GM18907 (cell line): ENCODE results near the gene EIF4G3.
"Not testable (repeated sequence)": the region's sequence is repeated elsewhere in the genome, so short reads cannot be mapped to it uniquely, and the experiment has no call there.

Experiments
- ATAC-seq: cut with Tn5 transposase; IDR thresholded peaks from one replicate; pipeline ENCODE4 v1.9.1; 2021; ENCODE audit warnings: mild to moderate bottlenecking, moderate library complexity; ENCODE audit not compliant: unreplicated experiment

The EIF4G3 gene

GRCh38 chr1:21156019-21156418 lies 20.7 kb downstream of the EIF4G3 start:
- no peak for ATAC-seq

GRCh38 chr1:21154717-21155116 lies 22.0 kb downstream of the EIF4G3 start:
- no peak for ATAC-seq

GRCh38 chr1:21153388-21153787 lies 23.3 kb downstream of the EIF4G3 start:
- ATAC-seq, result no peak

GRCh38 chr1:21152423-21153100 lies 24.1 kb downstream of the EIF4G3 start:
- ATAC-seq, result no peak

GRCh38 chr1:21149855-21150432 lies 26.8 kb downstream of the EIF4G3 start:
- ATAC-seq, result no peak

- ATAC-seq, result no peak
Measured at GRCh38 chr1:21149430-21149854, 27.3 kb downstream of the EIF4G3 start.

GRCh38 chr1:21143752-21144151 lies 32.9 kb downstream of the EIF4G3 start:
- ATAC-seq, result no peak

GRCh38 chr1:21143138-21143537 lies 33.6 kb downstream of the EIF4G3 start:
- ATAC-seq, result no peak

GRCh38 chr1:21141030-21141429 lies 35.7 kb downstream of the EIF4G3 start:
- no peak for ATAC-seq

GRCh38 chr1:21139601-21140000 lies 37.1 kb downstream of the EIF4G3 start:
- ATAC-seq, result no peak

GRCh38 chr1:21136344-21136743 lies 40.4 kb downstream of the EIF4G3 start:
- not testable (repeated sequence) for ATAC-seq

- no peak for ATAC-seq
Measured at GRCh38 chr1:21131200-21131599, 45.5 kb downstream of the EIF4G3 start.

GRCh38 chr1:21129407-21129806 lies 47.3 kb downstream of the EIF4G3 start:
- ATAC-seq, result no peak

GRCh38 chr1:21126324-21126723 lies 50.4 kb downstream of the EIF4G3 start:
- ATAC-seq, result no peak

- ATAC-seq, result no peak
Measured at GRCh38 chr1:21124846-21125245, 51.9 kb downstream of the EIF4G3 start.

GRCh38 chr1:21123287-21123948 lies 53.3 kb downstream of the EIF4G3 start:
- no peak for ATAC-seq

GRCh38 chr1:21121764-21122471 lies 54.8 kb downstream of the EIF4G3 start:
- ATAC-seq, result no peak

GRCh38 chr1:21118167-21118566 lies 58.5 kb downstream of the EIF4G3 start:
- no peak for ATAC-seq

GRCh38 chr1:21117597-21118001 lies 59.1 kb downstream of the EIF4G3 start:
- ATAC-seq, result no peak

- ATAC-seq, result no peak
Measured at GRCh38 chr1:21117159-21117558, 59.5 kb downstream of the EIF4G3 start.

- no peak for ATAC-seq
Measured at GRCh38 chr1:21115098-21115760, 61.5 kb downstream of the EIF4G3 start.
